Choroid plexus epithelial cell (primary cell): ENCODE results near the gene ARHGEF26.
A peak's percentile ranks its signal among the peaks of the same experiment; 100 is the strongest.

Source experiments
- DNase-seq: peaks from one replicate; pipeline ENCODE4 v3.0.0-alpha.2; 2010; ENCODE audit warnings: low read depth
- H3K4me3 ChIP-seq: 2 replicates; pipeline ENCODE4 v1.5.1; 2011; ENCODE audit warnings: low read depth, mild to moderate bottlenecking, control low read depth, low read length, moderate library complexity
- CTCF ChIP-seq: conservative IDR thresholded peaks from 2 replicates; pipeline ENCODE4 v1.5.1; 2011; ENCODE audit warnings: low read depth, mild to moderate bottlenecking, control low read depth, inconsistent platforms, low read length, moderate library complexity

Gene ARHGEF26

GRCh38 chr3:154285221-154285620 lies 164.0 kb downstream of the ARHGEF26 start:
- no peak overlapping the region for H3K4me3 ChIP-seq
- DNase-seq: no peak
- TF ChIP-seq CTCF: no peak

- TF ChIP-seq CTCF: no peak
- H3K4me3 ChIP-seq: no peak overlapping the region
- DNase-seq: no peak
Measured at GRCh38 chr3:154290187-154290586, 169.0 kb downstream of the ARHGEF26 start.

GRCh38 chr3:154294016-154294415 lies 172.8 kb downstream of the ARHGEF26 start:
- TF ChIP-seq CTCF: no peak
- no peak overlapping the region for H3K4me3 ChIP-seq
- no peak for DNase-seq

- TF ChIP-seq CTCF: peak; percentile 6
- no peak overlapping the region for H3K4me3 ChIP-seq
- peak; percentile 5 for DNase-seq
Measured at GRCh38 chr3:154301561-154301960, 180.4 kb downstream of the ARHGEF26 start.

- TF ChIP-seq CTCF: no peak
- DNase-seq: peak; percentile 38
Measured at GRCh38 chr3:154304116-154304786, 183.1 kb downstream of the ARHGEF26 start.

GRCh38 chr3:154304936-154305335 lies 183.7 kb downstream of the ARHGEF26 start:
- H3K4me3 ChIP-seq: no peak overlapping the region
- TF ChIP-seq CTCF: no peak
- DNase-seq: no peak

More at GRCh38 chr3:154304116-154304786, 183.1 kb downstream of the ARHGEF26 start:
- no peak overlapping the region for H3K4me3 ChIP-seq

- no peak for TF ChIP-seq CTCF
- DNase-seq: no peak
- H3K4me3 ChIP-seq: no peak overlapping the region
Measured at GRCh38 chr3:154307363-154307762, 186.2 kb downstream of the ARHGEF26 start.
